SU-DHL-6 (cell line): ENCODE results near the gene SLC7A4.

ENCODE experiments used
- CTCF ChIP-seq: fragments of 200-600 bp; sonication (generic); IDR thresholded peaks from one replicate; pipeline ENCODE4 v1.5.1; 2017; ENCODE audit warnings: antibody characterized with exemption, mild to moderate bottlenecking, low read length, moderate library complexity; ENCODE audit not compliant: insufficient read depth, poor library complexity, severe bottlenecking
- EZH2phosphoT487 ChIP-seq: fragments of 200-600 bp; sonication (generic), shearing (Covaris generic); conservative IDR thresholded peaks from 2 replicates; pipeline ENCODE4 v1.6.1; 2018; ENCODE audit warnings: mild to moderate bottlenecking, antibody characterized with exemption, low read length, moderate library complexity, mixed read lengths

DNA sequence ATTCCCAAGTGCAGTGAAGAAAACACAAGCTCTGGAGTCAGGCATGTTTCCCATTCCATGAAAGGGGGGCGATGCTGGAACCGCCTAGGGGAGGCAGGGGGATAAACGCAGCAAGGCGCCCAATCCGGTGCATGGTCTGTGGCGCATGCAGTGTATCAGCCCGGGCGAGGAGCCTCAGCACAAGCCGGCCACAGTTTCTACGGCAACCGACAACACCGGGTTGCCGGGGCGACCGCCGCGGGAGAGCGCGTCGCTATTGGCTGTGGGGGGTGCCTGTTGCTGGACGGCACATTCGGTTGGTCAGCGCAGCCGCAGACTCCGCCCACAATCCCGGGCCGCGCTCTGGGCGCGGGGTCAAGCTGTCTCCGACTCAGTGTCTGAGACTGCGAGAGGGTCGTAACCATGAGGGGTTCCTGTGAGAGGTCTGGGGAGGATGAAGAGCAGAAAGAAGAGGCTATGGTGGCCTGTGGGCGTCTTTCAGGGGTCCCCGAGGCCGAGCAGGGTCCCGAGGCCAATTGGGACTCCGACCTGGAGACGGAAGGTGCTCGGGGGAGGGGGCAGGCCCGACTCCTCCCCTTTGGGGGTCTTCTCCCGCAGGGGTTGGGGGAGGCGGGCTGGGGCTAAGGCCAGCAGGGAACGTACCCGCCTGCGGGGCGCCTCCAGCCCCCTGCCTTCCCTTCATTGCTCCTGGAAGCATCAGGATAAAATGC lies 13.4 kb upstream of the SLC7A4 start, which contains the start of gene LRRC74B:
- TF ChIP-seq CTCF (no peak), EZH2phosphoT487 (no peak)
